Osteocyte (in vitro differentiated cells): ENCODE results near the gene CD83. TPM values are rescaled to one million over a fixed set of nuclear protein-coding genes. Genes with fewer than 3 reads are reported as not detected.
"Not testable (repeated sequence)": the region's sequence is repeated elsewhere in the genome, so short reads cannot be mapped to it uniquely, and the experiment has no call there.

Experiments
- DNase-seq: peaks from one replicate; pipeline ENCODE4 v3.0.0; 2021; ENCODE audit warnings: mixed read lengths; ENCODE audit not compliant: unreplicated experiment; ENCODE audit errors: extremely low spot score
- H3K27ac Mint-ChIP-seq: one replicate; pipeline ENCODE4 v1.8.0; 2021; ENCODE audit warnings: mild to moderate bottlenecking, mixed read lengths; ENCODE audit not compliant: unreplicated experiment
- H3K27me3 Mint-ChIP-seq: one replicate; pipeline ENCODE4 v1.8.0; 2021; ENCODE audit warnings: mixed read lengths; ENCODE audit not compliant: unreplicated experiment
- H3K36me3 Mint-ChIP-seq: one replicate; pipeline ENCODE4 v1.8.0; 2021; ENCODE audit warnings: mixed read lengths; ENCODE audit not compliant: unreplicated experiment
- H3K4me1 Mint-ChIP-seq: one replicate; pipeline ENCODE4 v1.8.0; 2021; ENCODE audit warnings: mixed read lengths; ENCODE audit not compliant: unreplicated experiment
- H3K4me3 Mint-ChIP-seq: one replicate; pipeline ENCODE4 v1.8.0; 2021; ENCODE audit warnings: mild to moderate bottlenecking, moderate library complexity, mixed read lengths; ENCODE audit not compliant: unreplicated experiment
- H3K9me3 Mint-ChIP-seq: one replicate; pipeline ENCODE4 v1.8.0; 2021; ENCODE audit warnings: mixed read lengths; ENCODE audit not compliant: unreplicated experiment
- CTCF ChIP-seq: fragments of 200-600 bp; sonication (generic); IDR thresholded peaks from 2 replicates; pipeline ENCODE4 v1.5.0; 2021; ENCODE audit warnings: antibody characterized with exemption, mild to moderate bottlenecking, moderate library complexity
- total RNA-seq: library from RNA; stranded (reverse); gene quantifications from 2 replicates; pipeline ENCODE4 v1.2.1, GENCODE V29; 2021

Gene CD83
- total RNA-seq, 1 donor from 2014 or later = 1.4 TPM

DNA sequence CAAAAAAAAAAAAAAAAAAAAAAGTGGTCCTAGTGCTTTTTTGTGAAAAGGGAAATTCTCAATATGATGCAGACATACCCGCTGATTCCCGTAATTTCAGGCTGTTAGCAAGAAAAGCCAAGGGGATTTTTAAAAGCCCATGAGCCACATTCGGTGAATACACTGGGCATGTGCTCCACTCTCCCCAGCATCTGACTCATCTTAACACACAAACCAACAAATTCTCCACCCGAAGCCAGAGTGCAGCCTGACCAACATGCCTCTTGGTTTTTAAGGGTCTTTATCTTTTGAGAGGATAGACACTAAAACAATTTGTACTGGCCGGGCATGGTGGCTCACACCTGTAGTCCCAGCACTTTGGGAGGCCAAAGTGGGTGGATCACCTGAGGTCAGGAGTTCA is 45.5 kb upstream of the CD83 start:
- no peak for DNase-seq
- no peak for TF ChIP-seq CTCF
- H3K27ac Mint-ChIP-seq = no peak overlapping the region
- peaks cover 22% of the 10 kb centered on the region for H3K4me1 Mint-ChIP-seq
- no peak overlapping the region for H3K4me3 Mint-ChIP-seq
- no peaks in the 10 kb centered on the region for H3K27me3 Mint-ChIP-seq
- no peaks in the 10 kb centered on the region for H3K36me3 Mint-ChIP-seq
- no peaks in the 10 kb centered on the region for H3K9me3 Mint-ChIP-seq

GRCh38 chr6:14073561-14074354 is 43.8 kb upstream of the CD83 start:
- not testable (repeated sequence) for H3K9me3 Mint-ChIP-seq, H3K36me3 Mint-ChIP-seq, H3K27ac Mint-ChIP-seq, DNase-seq, H3K4me3 Mint-ChIP-seq, H3K27me3 Mint-ChIP-seq
- peaks cover 10% of the 10 kb centered on the region for H3K4me1 Mint-ChIP-seq

DNA sequence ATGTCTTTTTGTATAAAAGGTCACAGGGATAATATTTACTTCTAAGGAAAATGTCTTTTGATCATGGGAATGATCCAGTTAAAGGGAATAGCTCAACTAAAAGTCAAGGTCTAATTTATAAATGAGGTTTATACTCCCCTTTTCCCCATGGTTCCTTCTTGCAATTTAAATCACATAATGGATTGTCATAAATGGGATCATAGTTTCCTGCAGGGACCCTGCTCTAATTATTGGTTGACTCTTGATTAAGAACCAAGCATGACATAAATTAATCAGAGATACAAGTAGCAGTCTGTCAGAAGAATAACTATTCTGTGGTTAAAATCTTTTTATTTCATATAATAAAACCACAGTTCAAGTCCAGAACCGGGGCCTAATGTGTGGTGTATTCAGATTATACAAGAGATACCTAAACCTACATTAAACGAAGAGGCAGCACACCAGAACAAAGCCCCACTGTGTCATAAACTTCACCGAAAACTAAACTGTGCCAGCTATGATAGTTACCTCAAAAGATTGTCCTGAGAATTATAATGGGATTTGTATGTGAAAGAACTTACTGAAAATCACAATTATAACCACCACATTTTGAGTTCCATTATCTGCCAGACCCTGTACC is 43.0 kb upstream of the CD83 start:
- DNase-seq = no peak
- TF ChIP-seq CTCF = no peak
- H3K27ac Mint-ChIP-seq = peak overlapping the region; percentile 85
- H3K4me1 Mint-ChIP-seq = peaks cover 10% of the 10 kb centered on the region
- peak overlapping the region; percentile 63 for H3K4me3 Mint-ChIP-seq
- H3K9me3 Mint-ChIP-seq = no peaks in the 10 kb centered on the region
- H3K36me3 Mint-ChIP-seq = no peaks in the 10 kb centered on the region
- H3K27me3 Mint-ChIP-seq = peaks cover 4% of the 10 kb centered on the region

GRCh38 chr6:14075095-14075503 is 42.5 kb upstream of the CD83 start:
- Mint-ChIP-seq H3K36me3 (no peaks in the 10 kb centered on the region), H3K27ac (peak overlapping the region; percentile 85), H3K4me3 (peak overlapping the region; percentile 63), H3K4me1 (peaks cover 10% of the 10 kb centered on the region), H3K9me3 (no peaks in the 10 kb centered on the region), H3K27me3 (peaks cover 4% of the 10 kb centered on the region)
- peak; percentile 38 for DNase-seq
- no peak for TF ChIP-seq CTCF

GRCh38 chr6:14077193-14077867 is 40.2 kb upstream of the CD83 start:
- H3K9me3 Mint-ChIP-seq = no peaks in the 10 kb centered on the region
- no peak for TF ChIP-seq CTCF
- H3K4me1 Mint-ChIP-seq = peaks cover 10% of the 10 kb centered on the region
- H3K27me3 Mint-ChIP-seq = peaks cover 4% of the 10 kb centered on the region
- H3K27ac Mint-ChIP-seq = no peak overlapping the region
- H3K36me3 Mint-ChIP-seq = no peaks in the 10 kb centered on the region
- no peak overlapping the region for H3K4me3 Mint-ChIP-seq
- no peak for DNase-seq
